Memory B cell (primary cell): ENCODE results near the gene C11orf68.
A peak's percentile ranks its signal among the peaks of the same experiment; 100 is the strongest.

Source experiments
- ATAC-seq: fragments of 150-1000 bp; cut with Tn5 transposase; 2 replicates; pipeline ENCODE4 v1.10.0; 2021; ENCODE audit warnings: low read depth, mild to moderate bottlenecking, moderate library complexity
- DNase-seq, 2 donors: peaks; one replicate each; pipeline ENCODE4 v3.0.0; 2022; ENCODE audit warnings: low spot score in 2 of 2
- H3K27ac Mint-ChIP-seq: one replicate; pipeline ENCODE4 v1.8.0; 2022; ENCODE audit warnings: mild to moderate bottlenecking, moderate library complexity, mixed read lengths
- H3K27me3 Mint-ChIP-seq: one replicate; pipeline ENCODE4 v1.8.0; 2022; ENCODE audit warnings: mixed read lengths
- H3K36me3 Mint-ChIP-seq: one replicate; pipeline ENCODE4 v1.8.0; 2022; ENCODE audit warnings: mild to moderate bottlenecking, mixed read lengths
- H3K4me1 Mint-ChIP-seq: one replicate; pipeline ENCODE4 v1.8.0; 2022; ENCODE audit warnings: mixed read lengths
- H3K4me3 Mint-ChIP-seq: one replicate; pipeline ENCODE4 v1.8.0; 2022; ENCODE audit warnings: mild to moderate bottlenecking, moderate library complexity, mixed read lengths
- H3K9me3 Mint-ChIP-seq: one replicate; pipeline ENCODE4 v1.8.0; 2022; ENCODE audit warnings: mixed read lengths

The C11orf68 gene

GRCh38 chr11:65885808-65886536 lies 32.9 kb downstream of the C11orf68 start:
- Mint-ChIP-seq H3K4me3 (no peak overlapping the region), H3K36me3 (peaks cover 11% of the 10 kb centered on the region), H3K27me3 (no peaks in the 10 kb centered on the region), H3K4me1 (peaks cover 37% of the 10 kb centered on the region), H3K9me3 (no peaks in the 10 kb centered on the region), H3K27ac (no peak overlapping the region)
- no peak for DNase-seq
- ATAC-seq = no peak

GRCh38 chr11:65885231-65885630 lies 33.6 kb downstream of the C11orf68 start:
- H3K4me1 Mint-ChIP-seq = peaks cover 37% of the 10 kb centered on the region
- peaks cover 11% of the 10 kb centered on the region for H3K36me3 Mint-ChIP-seq
- no peaks in the 10 kb centered on the region for H3K9me3 Mint-ChIP-seq
- ATAC-seq (no peak), DNase-seq (no peak)
- H3K4me3 Mint-ChIP-seq = no peak overlapping the region
- H3K27ac Mint-ChIP-seq = no peak overlapping the region
- no peaks in the 10 kb centered on the region for H3K27me3 Mint-ChIP-seq

- ATAC-seq (peak; percentile 57), DNase-seq (peak; percentile 80 to 82)
- Mint-ChIP-seq H3K4me3 (no peak overlapping the region), H3K4me1 (peaks cover 31% of the 10 kb centered on the region), H3K36me3 (peaks cover 11% of the 10 kb centered on the region), H3K9me3 (no peaks in the 10 kb centered on the region), H3K27me3 (no peaks in the 10 kb centered on the region), H3K27ac (peak overlapping the region; percentile 32)
These were observed 34.2 kb downstream of the C11orf68 start for GRCh38 chr11:65884716-65885092.

GRCh38 chr11:65883786-65884715 lies 34.8 kb downstream of the C11orf68 start:
- no peak for DNase-seq
- peaks cover 11% of the 10 kb centered on the region for H3K36me3 Mint-ChIP-seq
- peaks cover 26% of the 10 kb centered on the region for H3K4me1 Mint-ChIP-seq
- ATAC-seq = no peak
- H3K4me3 Mint-ChIP-seq = no peak overlapping the region
- no peaks in the 10 kb centered on the region for H3K27me3 Mint-ChIP-seq
- peak overlapping the region; percentile 32 for H3K27ac Mint-ChIP-seq
- no peaks in the 10 kb centered on the region for H3K9me3 Mint-ChIP-seq

- peaks cover 11% of the 10 kb centered on the region for H3K36me3 Mint-ChIP-seq
- no peak for DNase-seq
- no peak for ATAC-seq
- no peaks in the 10 kb centered on the region for H3K9me3 Mint-ChIP-seq
- H3K4me1 Mint-ChIP-seq = peaks cover 23% of the 10 kb centered on the region
- H3K27ac Mint-ChIP-seq = no peak overlapping the region
- no peaks in the 10 kb centered on the region for H3K27me3 Mint-ChIP-seq
- H3K4me3 Mint-ChIP-seq = no peak overlapping the region
These were observed 35.7 kb downstream of the C11orf68 start for GRCh38 chr11:65883058-65883761.

GRCh38 chr11:65882120-65883057 lies 36.5 kb downstream of the C11orf68 start:
- Mint-ChIP-seq H3K4me1 (peaks cover 18% of the 10 kb centered on the region), H3K36me3 (peaks cover 11% of the 10 kb centered on the region), H3K27ac (no peak overlapping the region), H3K4me3 (no peak overlapping the region), H3K27me3 (no peaks in the 10 kb centered on the region), H3K9me3 (no peaks in the 10 kb centered on the region)
- ATAC-seq = no peak
- no peak for DNase-seq

- peaks cover 8% of the 10 kb centered on the region for H3K36me3 Mint-ChIP-seq
- H3K27me3 Mint-ChIP-seq = no peaks in the 10 kb centered on the region
- ATAC-seq = no peak
- no peak overlapping the region for H3K4me3 Mint-ChIP-seq
- H3K27ac Mint-ChIP-seq = no peak overlapping the region
- no peaks in the 10 kb centered on the region for H3K9me3 Mint-ChIP-seq
- no peak for DNase-seq
- peaks cover 8% of the 10 kb centered on the region for H3K4me1 Mint-ChIP-seq
These were observed 37.9 kb downstream of the C11orf68 start for GRCh38 chr11:65880844-65881421.

- ATAC-seq (no peak), DNase-seq (no peak)
- Mint-ChIP-seq H3K27me3 (no peaks in the 10 kb centered on the region), H3K9me3 (no peaks in the 10 kb centered on the region), H3K36me3 (peaks cover 5% of the 10 kb centered on the region), H3K4me1 (peaks cover 4% of the 10 kb centered on the region), H3K4me3 (no peak overlapping the region), H3K27ac (no peak overlapping the region)
These were observed 38.8 kb downstream of the C11orf68 start for GRCh38 chr11:65880027-65880426.

GRCh38 chr11:65879617-65880016 lies 39.2 kb downstream of the C11orf68 start, which contains the start of gene CTSW:
Gene CTSW (plus strand): TSS chr11:65879837. CDS start chr11:65879855, 18 bp downstream.
- Mint-ChIP-seq H3K27me3 (no peaks in the 10 kb centered on the region), H3K27ac (no peak within 1 kb of the TSS), H3K9me3 (no peaks in the 10 kb centered on the region), H3K4me3 (no peak within 1 kb of the TSS), H3K36me3 (peaks cover 3% of the 10 kb centered on the region), H3K4me1 (peaks cover 2% of the 10 kb centered on the region)
- ATAC-seq = no peak
- DNase-seq = no peak

- Mint-ChIP-seq H3K4me1 (peaks cover 12% of the 10 kb centered on the region), H3K9me3 (no peaks in the 10 kb centered on the region), H3K27me3 (no peaks in the 10 kb centered on the region), H3K27ac (peak overlapping the region; percentile 93), H3K36me3 (no peaks in the 10 kb centered on the region), H3K4me3 (peak overlapping the region; percentile 90)
- peak; percentile 93 for ATAC-seq
- peak; percentile 99 to 100 for DNase-seq
These were observed 45.3 kb downstream of the C11orf68 start for GRCh38 chr11:65873318-65874156.

- ATAC-seq = no peak
- no peaks in the 10 kb centered on the region for H3K36me3 Mint-ChIP-seq
- peak within 1 kb of the TSS; percentile 93 for H3K27ac Mint-ChIP-seq
- DNase-seq = no peak
- peaks cover 12% of the 10 kb centered on the region for H3K4me1 Mint-ChIP-seq
- H3K27me3 Mint-ChIP-seq = no peaks in the 10 kb centered on the region
- no peaks in the 10 kb centered on the region for H3K9me3 Mint-ChIP-seq
- H3K4me3 Mint-ChIP-seq = peak within 1 kb of the TSS; percentile 90
These were observed 46.1 kb downstream of the C11orf68 start, which contains the start of gene EFEMP2 for GRCh38 chr11:65872586-65873317. Gene EFEMP2 (minus strand): TSS chr11:65872800. CDS start chr11:65872354, 446 bp downstream.
